ENCODE data around the gene SKI. TPM values are rescaled to one million over a fixed set of nuclear protein-coding genes. Genes with fewer than 3 reads are reported as not detected.

SKI gene
- total and polyA plus RNA-seq, 9 of the 15 experiments (the other 6 are each of a cell fraction or from before 2014, with no cell fraction given) = 0.10 to 60.5 (median 4.6) TPM

DNA sequence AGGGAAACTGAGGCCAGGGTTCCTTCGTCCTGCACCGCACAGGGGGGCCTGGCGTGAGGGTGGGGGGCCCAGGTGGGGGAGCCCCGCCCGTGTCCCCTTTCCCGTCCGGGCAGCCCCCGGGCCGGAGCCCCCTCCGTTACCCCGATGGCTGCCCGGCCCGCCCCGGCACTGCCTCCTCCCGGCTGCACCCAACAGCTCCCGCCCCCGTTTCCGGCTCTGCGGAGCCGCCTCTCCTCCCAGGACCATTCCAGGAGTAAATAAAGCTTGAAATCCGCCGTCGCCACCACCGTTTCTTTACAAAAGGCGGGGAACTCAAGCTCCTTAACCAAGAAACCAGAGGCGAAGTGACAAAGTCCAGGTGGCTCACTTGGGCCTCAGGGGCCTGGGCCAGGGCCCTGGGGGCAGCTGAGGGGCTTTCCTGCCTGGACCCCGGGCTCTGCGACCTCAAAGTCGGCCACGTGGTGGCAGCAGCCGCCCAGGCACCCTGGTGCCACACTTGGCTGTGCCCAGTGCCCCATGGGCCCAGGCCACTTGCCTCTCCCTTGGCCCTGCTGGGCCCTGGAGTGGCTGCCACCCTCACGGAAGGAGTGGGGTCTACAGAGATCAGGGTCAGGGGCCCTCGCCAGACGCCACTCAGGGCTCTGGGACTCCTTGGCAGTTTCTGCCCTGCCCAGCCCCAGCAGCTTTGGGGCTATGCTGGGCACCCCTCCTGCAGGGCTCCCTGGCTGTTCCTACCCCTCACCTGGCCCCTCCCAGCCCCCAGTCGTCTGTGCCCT is 33.0 kb upstream of the SKI start (continued):
- TF ChIP-seq, protein P1, sequence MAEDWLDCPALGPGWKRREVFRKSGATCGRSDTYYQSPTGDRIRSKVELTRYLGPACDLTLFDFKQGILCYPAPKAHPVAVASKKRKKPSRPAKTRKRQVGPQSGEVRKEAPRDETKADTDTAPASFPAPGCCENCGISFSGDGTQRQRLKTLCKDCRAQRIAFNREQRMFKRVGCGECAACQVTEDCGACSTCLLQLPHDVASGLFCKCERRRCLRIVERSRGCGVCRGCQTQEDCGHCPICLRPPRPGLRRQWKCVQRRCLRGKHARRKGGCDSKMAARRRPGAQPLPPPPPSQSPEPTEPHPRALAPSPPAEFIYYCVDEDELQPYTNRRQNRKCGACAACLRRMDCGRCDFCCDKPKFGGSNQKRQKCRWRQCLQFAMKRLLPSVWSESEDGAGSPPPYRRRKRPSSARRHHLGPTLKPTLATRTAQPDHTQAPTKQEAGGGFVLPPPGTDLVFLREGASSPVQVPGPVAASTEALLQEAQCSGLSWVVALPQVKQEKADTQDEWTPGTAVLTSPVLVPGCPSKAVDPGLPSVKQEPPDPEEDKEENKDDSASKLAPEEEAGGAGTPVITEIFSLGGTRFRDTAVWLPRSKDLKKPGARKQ (CRISPR knock-in tag; IDR thresholded peaks at IDR 0.05) = no peak
- no peak for TF ChIP-seq ZNF561 (CRISPR knock-in tag; conservative IDR thresholded peaks at IDR 0.05)
- TF ChIP-seq ZSCAN32 (CRISPR knock-in tag; IDR thresholded peaks at IDR 0.05) = 0 out of 2 replicates have a peak, but pooled peaks have one; percentile 7
- TF ChIP-seq ZZZ3 (IDR thresholded peaks at IDR 0.05) = no peak
- no peak for TF ChIP-seq BHLHE40 (IDR thresholded peaks at IDR 0.05; ENCODE audit: low read length)
- TF ChIP-seq PTTG1 (tag; IDR thresholded peaks at IDR 0.05; ENCODE audit: low read depth) = no peak
- TF ChIP-seq, protein P2, sequence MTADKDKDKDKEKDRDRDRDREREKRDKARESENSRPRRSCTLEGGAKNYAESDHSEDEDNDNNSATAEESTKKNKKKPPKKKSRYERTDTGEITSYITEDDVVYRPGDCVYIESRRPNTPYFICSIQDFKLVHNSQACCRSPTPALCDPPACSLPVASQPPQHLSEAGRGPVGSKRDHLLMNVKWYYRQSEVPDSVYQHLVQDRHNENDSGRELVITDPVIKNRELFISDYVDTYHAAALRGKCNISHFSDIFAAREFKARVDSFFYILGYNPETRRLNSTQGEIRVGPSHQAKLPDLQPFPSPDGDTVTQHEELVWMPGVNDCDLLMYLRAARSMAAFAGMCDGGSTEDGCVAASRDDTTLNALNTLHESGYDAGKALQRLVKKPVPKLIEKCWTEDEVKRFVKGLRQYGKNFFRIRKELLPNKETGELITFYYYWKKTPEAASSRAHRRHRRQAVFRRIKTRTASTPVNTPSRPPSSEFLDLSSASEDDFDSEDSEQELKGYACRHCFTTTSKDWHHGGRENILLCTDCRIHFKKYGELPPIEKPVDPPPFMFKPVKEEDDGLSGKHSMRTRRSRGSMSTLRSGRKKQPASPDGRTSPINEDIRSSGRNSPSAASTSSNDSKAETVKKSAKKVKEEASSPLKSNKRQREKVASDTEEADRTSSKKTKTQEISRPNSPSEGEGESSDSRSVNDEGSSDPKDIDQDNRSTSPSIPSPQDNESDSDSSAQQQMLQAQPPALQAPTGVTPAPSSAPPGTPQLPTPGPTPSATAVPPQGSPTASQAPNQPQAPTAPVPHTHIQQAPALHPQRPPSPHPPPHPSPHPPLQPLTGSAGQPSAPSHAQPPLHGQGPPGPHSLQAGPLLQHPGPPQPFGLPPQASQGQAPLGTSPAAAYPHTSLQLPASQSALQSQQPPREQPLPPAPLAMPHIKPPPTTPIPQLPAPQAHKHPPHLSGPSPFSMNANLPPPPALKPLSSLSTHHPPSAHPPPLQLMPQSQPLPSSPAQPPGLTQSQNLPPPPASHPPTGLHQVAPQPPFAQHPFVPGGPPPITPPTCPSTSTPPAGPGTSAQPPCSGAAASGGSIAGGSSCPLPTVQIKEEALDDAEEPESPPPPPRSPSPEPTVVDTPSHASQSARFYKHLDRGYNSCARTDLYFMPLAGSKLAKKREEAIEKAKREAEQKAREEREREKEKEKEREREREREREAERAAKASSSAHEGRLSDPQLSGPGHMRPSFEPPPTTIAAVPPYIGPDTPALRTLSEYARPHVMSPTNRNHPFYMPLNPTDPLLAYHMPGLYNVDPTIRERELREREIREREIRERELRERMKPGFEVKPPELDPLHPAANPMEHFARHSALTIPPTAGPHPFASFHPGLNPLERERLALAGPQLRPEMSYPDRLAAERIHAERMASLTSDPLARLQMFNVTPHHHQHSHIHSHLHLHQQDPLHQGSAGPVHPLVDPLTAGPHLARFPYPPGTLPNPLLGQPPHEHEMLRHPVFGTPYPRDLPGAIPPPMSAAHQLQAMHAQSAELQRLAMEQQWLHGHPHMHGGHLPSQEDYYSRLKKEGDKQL (CRISPR knock-in tag; IDR thresholded peaks at IDR 0.05; ENCODE audit: borderline replicate concordance) = no peak
- no peak for TF ChIP-seq POLR2H (tag; IDR thresholded peaks at IDR 0.05; ENCODE audit: low read depth)
- TF ChIP-seq ARID2 (IDR thresholded peaks at IDR 0.05) = peak; percentile 84; the same call in 1 of the 2 replicates
- TF ChIP-seq, protein P3, sequence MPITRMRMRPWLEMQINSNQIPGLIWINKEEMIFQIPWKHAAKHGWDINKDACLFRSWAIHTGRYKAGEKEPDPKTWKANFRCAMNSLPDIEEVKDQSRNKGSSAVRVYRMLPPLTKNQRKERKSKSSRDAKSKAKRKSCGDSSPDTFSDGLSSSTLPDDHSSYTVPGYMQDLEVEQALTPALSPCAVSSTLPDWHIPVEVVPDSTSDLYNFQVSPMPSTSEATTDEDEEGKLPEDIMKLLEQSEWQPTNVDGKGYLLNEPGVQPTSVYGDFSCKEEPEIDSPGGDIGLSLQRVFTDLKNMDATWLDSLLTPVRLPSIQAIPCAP (CRISPR knock-in tag; IDR thresholded peaks at IDR 0.05; ENCODE audit: borderline replicate concordance) = no peak
- peak; percentile 75; the same call in 1 of the 2 replicates for TF ChIP-seq KAT7 (CRISPR knock-in tag; IDR thresholded peaks at IDR 0.05; ENCODE audit: borderline replicate concordance)
- TF ChIP-seq ZNF444 (CRISPR knock-in tag; IDR thresholded peaks at IDR 0.05) = no peak
- TF ChIP-seq, protein P4, sequence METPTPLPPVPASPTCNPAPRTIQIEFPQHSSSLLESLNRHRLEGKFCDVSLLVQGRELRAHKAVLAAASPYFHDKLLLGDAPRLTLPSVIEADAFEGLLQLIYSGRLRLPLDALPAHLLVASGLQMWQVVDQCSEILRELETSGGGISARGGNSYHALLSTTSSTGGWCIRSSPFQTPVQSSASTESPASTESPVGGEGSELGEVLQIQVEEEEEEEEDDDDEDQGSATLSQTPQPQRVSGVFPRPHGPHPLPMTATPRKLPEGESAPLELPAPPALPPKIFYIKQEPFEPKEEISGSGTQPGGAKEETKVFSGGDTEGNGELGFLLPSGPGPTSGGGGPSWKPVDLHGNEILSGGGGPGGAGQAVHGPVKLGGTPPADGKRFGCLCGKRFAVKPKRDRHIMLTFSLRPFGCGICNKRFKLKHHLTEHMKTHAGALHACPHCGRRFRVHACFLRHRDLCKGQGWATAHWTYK (CRISPR knock-in tag; IDR thresholded peaks at IDR 0.05) = peak; percentile 74
- TF ChIP-seq SRSF3 (IDR thresholded peaks at IDR 0.05; ENCODE audit: insufficient read depth, low read length) = no peak
- TF ChIP-seq RBM15 (IDR thresholded peaks at IDR 0.05; ENCODE audit: insufficient read depth, low read length) = no peak
- peak; percentile 58 for TF ChIP-seq POLR2B (IDR thresholded peaks at IDR 0.05; ENCODE audit: low read depth, partially characterized antibody)
- peak; percentile 76 for TF ChIP-seq POLR2G (IDR thresholded peaks at IDR 0.05; ENCODE audit: low read depth, low read length)
- no peak for TF ChIP-seq FOS (IDR thresholded peaks at IDR 0.05; ENCODE audit: extremely low read depth, insufficient read length)

All from K562 (cell line).